GM12878 (cell line): ENCODE measurements around the gene CD7. TPM values are rescaled to one million over a fixed set of nuclear protein-coding genes. Genes with fewer than 3 reads are reported as not detected.

Source experiments
- ATAC-seq: fragments of 200-7000 bp; cut with Tn5 transposase; 3 replicates; pipeline ENCODE4 v1.9.1; 2020; ENCODE audit warnings: mild to moderate bottlenecking, moderate library complexity
- BruUV-seq: library from RNA; stranded (reverse); fragments of 400-500 nt; replicated peaks from 2 replicates; lab custom pipeline; 2021; lab: Mats Ljungman, UMichigan
- CTCF ChIA-PET: fragments of 300-600 bp; sonication (Branson Sonifier 250); formaldehyde crosslinking; extraction: SDS; loops from one replicate; lab custom pipeline; 2021; ENCODE audit warnings: inconsistent platforms; lab: Yijun Ruan, JAX
- POLR2A ChIA-PET: fragments of 350-600 bp; formaldehyde crosslinking; extraction: SDS; loops from one replicate; lab custom pipeline; 2021; ENCODE audit warnings: inconsistent platforms; lab: Charles Lee
- RAD21 ChIA-PET: fragments of 300-600 bp; sonication (Branson Sonifier 250); formaldehyde crosslinking; loops from one replicate; lab custom pipeline; 2023; ENCODE audit warnings: antibody characterized with exemption; ENCODE audit not compliant: unreplicated experiment; lab: Charles Lee
- SMC1A ChIA-PET: fragments of 300-600 bp; sonication (Branson Sonifier 250); formaldehyde crosslinking; loops from one replicate; lab custom pipeline; 2023; ENCODE audit not compliant: unreplicated experiment, uncharacterized antibody; lab: Charles Lee
- DNase-seq: peaks from one replicate; pipeline ENCODE4 v3.0.0-alpha.2; 2011; ENCODE audit warnings: low read depth, low spot score
- FAIRE-seq: peaks from 3 replicates; lab custom pipeline; 2011; peaks lifted over from hg19 to GRCh38; lab: Jason Lieb, UNC
- H2AFZ ChIP-seq: 2 replicates; pipeline ENCODE4 v1.6.0; 2011; ENCODE audit warnings: low read depth, low read length, control low read depth; ENCODE audit not compliant: control insufficient read depth
- H3K27ac ChIP-seq: 2 replicates; pipeline ENCODE4 v1.5.1; 2011; ENCODE audit warnings: control low read depth; ENCODE audit not compliant: control insufficient read depth, insufficient read depth
- H3K27me3 ChIP-seq, 2 experiments: replicated peaks in 1 of 2; 2 replicates each; pipeline versions ENCODE4 v1.6.0 to v1.6.1; 2011; ENCODE audit warnings: low read length in 1 of 2; ENCODE audit not compliant: control insufficient read depth in 2 of 2, insufficient read depth in 2 of 2
- H3K36me3 ChIP-seq, 2 experiments: 2 replicates each; pipeline ENCODE4 v1.5.1; 2011; ENCODE audit warnings: low read length in 1 of 2; ENCODE audit not compliant: control insufficient read depth in 2 of 2, insufficient read depth in 2 of 2
- H3K4me1 ChIP-seq: 2 replicates; pipeline ENCODE4 v1.6.1; 2011; ENCODE audit warnings: mild to moderate bottlenecking, low read length, moderate library complexity, mixed read lengths; ENCODE audit not compliant: control insufficient read depth, insufficient read depth
- H3K4me2 ChIP-seq: 2 replicates; pipeline ENCODE4 v1.6.0; 2011; ENCODE audit warnings: control low read depth; ENCODE audit not compliant: control insufficient read depth, insufficient read depth
- H3K4me3 ChIP-seq: fragments of 200-600 bp; sonication (generic); 2 replicates; pipeline ENCODE4 v1.5.1; 2016
- H3K79me2 ChIP-seq: 2 replicates; pipeline ENCODE4 v1.6.0; 2011; ENCODE audit warnings: low read length; ENCODE audit not compliant: control insufficient read depth, insufficient read depth
- H3K9ac ChIP-seq: 2 replicates; pipeline ENCODE4 v1.8.0; 2011; ENCODE audit warnings: low read length, control low read depth, mixed read lengths; ENCODE audit not compliant: control insufficient read depth, insufficient read depth
- H3K9me3 ChIP-seq: replicated peaks from 3 replicates; pipeline ENCODE4 v1.5.1; 2011; ENCODE audit warnings: mild to moderate bottlenecking, low read length; ENCODE audit not compliant: control insufficient read depth, insufficient read depth
- H4K20me1 ChIP-seq: 2 replicates; pipeline ENCODE4 v1.6.0; 2011; ENCODE audit not compliant: control insufficient read depth, insufficient read depth
- ATF7 ChIP-seq: fragments of 450-650 bp; IDR thresholded peaks from 2 replicates; pipeline ENCODE4 v1.6.1; 2016; ENCODE audit warnings: low read depth, mild to moderate bottlenecking
- CEBPB ChIP-seq, 2 experiments: fragments of 150-350 bp in 1 of 2; IDR thresholded peaks; 2 replicates each; pipeline ENCODE4 v1.6.1; 2012 to 2014; ENCODE audit warnings: low read depth in 2 of 2, low read length in 2 of 2, borderline replicate concordance in 1 of 2, inconsistent platforms in 1 of 2
- HDAC6 ChIP-seq: fragments of 200-600 bp; sonication (generic); IDR thresholded peaks from one replicate; pipeline ENCODE4 v1.8.0; 2017; ENCODE audit warnings: antibody characterized with exemption; ENCODE audit not compliant: unreplicated experiment
- JUND ChIP-seq: IDR thresholded peaks from 2 replicates; pipeline ENCODE4 v1.6.1; 2012; ENCODE audit warnings: low read depth, mild to moderate bottlenecking, low read length, improper control_type of control experiment, moderate library complexity
- MEF2B ChIP-seq: fragments of 450-650 bp; IDR thresholded peaks from 2 replicates; pipeline ENCODE4 v1.6.1; 2018; ENCODE audit warnings: mild to moderate bottlenecking, moderate library complexity; ENCODE audit not compliant: partially characterized antibody, poor library complexity, severe bottlenecking
- MXI1 ChIP-seq: fragments of 150-350 bp; IDR thresholded peaks from 2 replicates; pipeline ENCODE4 v1.6.1; 2011; ENCODE audit warnings: low read depth, mild to moderate bottlenecking, inconsistent platforms, low read length, improper control_type of control experiment
- NFIC ChIP-seq: IDR thresholded peaks from 2 replicates; pipeline ENCODE4 v1.6.1; 2012; ENCODE audit warnings: low read depth, mild to moderate bottlenecking, inconsistent platforms, low read length, moderate library complexity
- POLR2AphosphoS5 ChIP-seq: IDR thresholded peaks from 2 replicates; pipeline ENCODE4 v1.6.1; 2011; ENCODE audit warnings: mild to moderate bottlenecking, low read length, inconsistent platforms
- RBBP5 ChIP-seq: fragments of 200-600 bp; sonication (generic); conservative IDR thresholded peaks from 2 replicates; pipeline ENCODE4 v1.6.1; 2016
- SMC3 ChIP-seq: IDR thresholded peaks from 2 replicates; pipeline ENCODE4 v1.6.1; 2011; ENCODE audit warnings: low read length, improper control_type of control experiment, borderline replicate concordance
- TAF1 ChIP-seq: IDR thresholded peaks from 2 replicates; pipeline ENCODE4 v1.6.1; 2011; ENCODE audit warnings: mild to moderate bottlenecking, low read depth, low read length, borderline replicate concordance
- WRNIP1 ChIP-seq: IDR thresholded peaks from 2 replicates; pipeline ENCODE4 v1.6.1; 2011; ENCODE audit warnings: low read depth, low read length, improper control_type of control experiment, borderline replicate concordance
- WGBS: methylation state at CpG from one replicate; pipeline ENCODE4 v1.1.6; 2016; ENCODE audit warnings: low lambda C conversion rate; ENCODE audit not compliant: insufficient replicate concordance, insufficient coverage; ENCODE audit errors: missing lambda C conversion rate; 5-methylcytosine and 5-hydroxymethylcytosine counted together
- in situ Hi-C: fragments of 300-500 bp; cut with MboI; formaldehyde crosslinking; loops from 9 replicates; pipeline ENCODE4 v1.14.3; 2018; ENCODE audit warnings: mixed read lengths
- intact Hi-C: fragments of 100-400 bp; cut with micrococcal nuclease; formaldehyde crosslinking; loops from one replicate; pipeline ENCODE4 v1.14.2; 2022; ENCODE audit not compliant: unreplicated experiment
- polyA plus RNA-seq, 11 experiments: library from polyadenylated mRNA; depleted of rRNA in 4 of 11; unstranded in 6 of 11; stranded (reverse) in 5 of 11; fragments of >200 nt; fragmentation: Nextera tagmentation in 4 of 11; fragmentation: Illumina TruSeq in 1 of 11; extraction: Ambion mirVana in 4 of 11; extraction: Trizol in 1 of 11; gene quantifications; 1 replicate in 1 of 11; 2 replicates in 10 of 11; pipeline versions ENCODE4 v1.2.1 to v1.2.3, GENCODE V29; 2011 to 2016; ENCODE audit warnings: inconsistent platforms in 2 of 11, missing spikeins in 2 of 11, low read depth in 1 of 11
- total RNA-seq, 4 experiments: library from RNA; depleted of rRNA in 3 of 4; stranded (reverse); fragments of >200 nt in 3 of 4; fragmentation: Illumina TruSeq in 1 of 4; extraction: Trizol in 1 of 4; gene quantifications; 2 replicates each; pipeline versions ENCODE4 v1.2.1 to v1.2.3, GENCODE V29; 2013 to 2021
- TF ChIP-seq, protein P1 (sequence below): IDR thresholded peaks from 2 replicates; pipeline ENCODE4 v1.6.1; 2012; ENCODE audit warnings: low read depth, low read length, improper control_type of control experiment
- TF ChIP-seq, protein P2 (sequence below): fragments of 450-650 bp; IDR thresholded peaks from 2 replicates; pipeline ENCODE4 v1.6.1; 2017; ENCODE audit warnings: borderline replicate concordance

Gene CD7
- total and polyA plus RNA-seq, 10 of the 15 experiments (the other 5 are each of a cell fraction or from before 2014, with no cell fraction given) = 0.33 TPM; not detected in 9

DNA sequence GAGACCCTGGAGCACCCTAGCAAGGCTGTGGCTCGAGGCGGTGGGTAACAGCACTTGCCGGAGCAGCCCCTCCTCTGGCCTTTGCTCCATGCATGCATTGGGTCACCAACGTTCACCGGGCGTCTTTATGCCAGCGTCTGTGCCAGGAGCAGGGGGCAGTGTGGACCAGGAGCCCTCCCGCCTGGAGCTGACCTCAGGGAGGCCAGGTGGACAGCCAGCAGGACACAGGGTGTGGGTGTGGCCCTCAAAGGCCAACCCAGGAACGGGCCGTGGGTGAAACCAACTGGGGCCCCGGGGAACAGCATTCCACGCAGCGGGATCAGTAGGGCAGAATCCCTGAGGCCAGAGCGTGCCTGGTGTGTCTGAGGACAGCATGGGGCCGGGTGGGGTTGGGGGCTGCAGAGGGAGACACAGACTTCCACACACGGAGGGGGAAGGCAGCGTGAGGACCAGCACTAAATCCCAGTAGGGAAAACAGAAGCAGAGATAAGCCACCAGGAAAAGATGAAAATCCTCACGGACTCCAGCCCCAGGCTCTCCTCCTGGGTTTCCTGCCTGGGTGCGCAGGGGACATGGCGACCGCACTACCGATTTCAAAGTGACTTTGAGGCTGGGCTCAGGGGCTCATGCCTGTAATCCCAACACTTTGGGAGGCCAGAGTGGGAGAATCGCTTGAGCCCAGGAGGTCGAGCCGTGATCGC, 2.9 kb upstream of the CD7 start:
- Histone ChIP-seq H3K9ac (no peak overlapping the region), H3K4me2 (no peak overlapping the region), H3K9me3 (no peaks in the 10 kb centered on the region; the same call in 1 of the 3 replicates), H3K36me3 (no peaks in the 10 kb centered on the region), H4K20me1 (no peaks in the 10 kb centered on the region), H3K79me2 (no peaks in the 10 kb centered on the region), H3K4me1 (no peaks in the 10 kb centered on the region; the same call in 1 of the 2 replicates), H2AFZ (no peak overlapping the region), H3K27ac (no peak overlapping the region), H3K4me3 (no peak overlapping the region), H3K27me3 (no peaks in the 10 kb centered on the region; a peak in 2 of 4 replicates)
- TF ChIP-seq, protein P1, sequence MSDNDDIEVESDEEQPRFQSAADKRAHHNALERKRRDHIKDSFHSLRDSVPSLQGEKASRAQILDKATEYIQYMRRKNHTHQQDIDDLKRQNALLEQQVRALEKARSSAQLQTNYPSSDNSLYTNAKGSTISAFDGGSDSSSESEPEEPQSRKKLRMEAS = no peak
- TF ChIP-seq MEF2B = no peak
- no peak for TF ChIP-seq CEBPB (IDR thresholded peaks at IDR 0.05; ENCODE audit: borderline replicate concordance in 1 of 2, low read depth in 2 of 2, low read length in 2 of 2)
- TF ChIP-seq SMC3 = no peak
- TF ChIP-seq POLR2AphosphoS5 = no peak
- no peak for TF ChIP-seq TAF1
- TF ChIP-seq RBBP5 = no peak
- no peak for TF ChIP-seq HDAC6
- TF ChIP-seq JUND = no peak
- TF ChIP-seq, protein P2, sequence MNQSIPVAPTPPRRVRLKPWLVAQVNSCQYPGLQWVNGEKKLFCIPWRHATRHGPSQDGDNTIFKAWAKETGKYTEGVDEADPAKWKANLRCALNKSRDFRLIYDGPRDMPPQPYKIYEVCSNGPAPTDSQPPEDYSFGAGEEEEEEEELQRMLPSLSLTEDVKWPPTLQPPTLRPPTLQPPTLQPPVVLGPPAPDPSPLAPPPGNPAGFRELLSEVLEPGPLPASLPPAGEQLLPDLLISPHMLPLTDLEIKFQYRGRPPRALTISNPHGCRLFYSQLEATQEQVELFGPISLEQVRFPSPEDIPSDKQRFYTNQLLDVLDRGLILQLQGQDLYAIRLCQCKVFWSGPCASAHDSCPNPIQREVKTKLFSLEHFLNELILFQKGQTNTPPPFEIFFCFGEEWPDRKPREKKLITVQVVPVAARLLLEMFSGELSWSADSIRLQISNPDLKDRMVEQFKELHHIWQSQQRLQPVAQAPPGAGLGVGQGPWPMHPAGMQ = no peak
- TF ChIP-seq MXI1 = no peak
- no peak for TF ChIP-seq WRNIP1
- TF ChIP-seq ATF7 = no peak
- no peak for TF ChIP-seq NFIC
- intact Hi-C loops = no loop called here
- no peak for FAIRE-seq
- DNase-seq = no peak
- BruUV-seq = no TSS peak
- ChIA-PET RAD21 (interaction anchor here (0.6 to 6.5 kb wide), 7 partner anchors 19 to 827 kb away, joined by 3 to 77 read pairs (median 7); no protein-coding TSS in a partner anchor), SMC1A (interaction anchor here (0.7 to 4.1 kb wide), 8 partner anchors 11 to 290 kb away, joined by 3 to 42 read pairs (median 5); no protein-coding TSS in a partner anchor), POLR2A (interaction anchor here (1.0 kb wide), 3 partner anchors 19 to 111 kb away, joined by 3 to 5 read pairs (median 4); no protein-coding TSS in a partner anchor), CTCF (interaction anchor here (0.6 to 6.2 kb wide), 12 partner anchors 10 to 114 kb away, joined by 3 to 94 read pairs (median 4); no protein-coding TSS in a partner anchor)
- ATAC-seq = no peak
- in situ Hi-C loops = no loop called here
- WGBS = 70% methylated on average over 18 of the region's 26 CpGs
